Skeletal muscle satellite cell (primary cell): Measurements from ENCODE around the gene STXBP3.

Experiments
- H3K27me3 ChIP-seq: 2 replicates; pipeline ENCODE4 v1.7.0; 2013; ENCODE audit warnings: low read length; ENCODE audit not compliant: control insufficient read depth, insufficient read depth
- H3K36me3 ChIP-seq: 2 replicates; pipeline ENCODE4 v1.7.0; 2013; ENCODE audit warnings: mild to moderate bottlenecking, control low read depth, low read length; ENCODE audit not compliant: insufficient read depth
- H3K4me1 ChIP-seq: 2 replicates; pipeline ENCODE4 v1.7.0; 2013; ENCODE audit warnings: low read length; ENCODE audit not compliant: control insufficient read depth, insufficient read depth
- H3K4me2 ChIP-seq: 2 replicates; pipeline ENCODE4 v1.7.0; 2013; ENCODE audit warnings: mild to moderate bottlenecking, low read length
- H3K4me3 ChIP-seq: 2 replicates; pipeline ENCODE4 v1.7.0; 2013; ENCODE audit warnings: low read length
- H3K9ac ChIP-seq: 2 replicates; pipeline ENCODE4 v1.7.0; 2013; ENCODE audit warnings: mild to moderate bottlenecking, low read depth, low read length, moderate library complexity
- H3K9me3 ChIP-seq: replicated peaks from 2 replicates; pipeline ENCODE4 v1.7.0; 2013; ENCODE audit warnings: mild to moderate bottlenecking, control low read depth, low read length

STXBP3 gene

GRCh38 chr1:108828074-108828961 lies 81.8 kb downstream of the STXBP3 start:
- peak overlapping the region; percentile 70 for H3K9ac ChIP-seq
- H3K4me3 ChIP-seq, result no peak overlapping the region

GRCh38 chr1:108829498-108829916 lies 83.0 kb downstream of the STXBP3 start:
- H3K4me1 ChIP-seq, result peaks cover 44% of the 10 kb centered on the region
- H3K9ac ChIP-seq, result peak overlapping the region; percentile 71
- no peaks in the 10 kb centered on the region for H3K27me3 ChIP-seq
- H3K36me3 ChIP-seq, result no peaks in the 10 kb centered on the region
- peak overlapping the region; percentile 50 for H3K4me3 ChIP-seq
- H3K4me2 ChIP-seq, result peak overlapping the region; percentile 75
- no peaks in the 10 kb centered on the region for H3K9me3 ChIP-seq

More at GRCh38 chr1:108828074-108828961, 81.8 kb downstream of the STXBP3 start:
- no peaks in the 10 kb centered on the region for H3K27me3 ChIP-seq
- peaks cover 44% of the 10 kb centered on the region for H3K4me1 ChIP-seq
- no peaks in the 10 kb centered on the region for H3K36me3 ChIP-seq
- H3K4me2 ChIP-seq, result peak overlapping the region; percentile 71
- no peaks in the 10 kb centered on the region for H3K9me3 ChIP-seq

- H3K36me3 ChIP-seq, result no peaks in the 10 kb centered on the region
- H3K4me3 ChIP-seq, result peak overlapping the region; percentile 50
- peak overlapping the region; percentile 75 for H3K4me2 ChIP-seq
- peak overlapping the region; percentile 83 for H3K9ac ChIP-seq
- H3K4me1 ChIP-seq, result peaks cover 44% of the 10 kb centered on the region
- H3K27me3 ChIP-seq, result no peaks in the 10 kb centered on the region
- no peaks in the 10 kb centered on the region for H3K9me3 ChIP-seq
Measured at GRCh38 chr1:108830119-108831008, 83.9 kb downstream of the STXBP3 start.

- Histone ChIP-seq H3K36me3 (no peaks in the 10 kb centered on the region), H3K27me3 (no peaks in the 10 kb centered on the region), H3K4me2 (peak overlapping the region; percentile 75), H3K9me3 (no peaks in the 10 kb centered on the region), H3K9ac (peak overlapping the region; percentile 83), H3K4me3 (peak overlapping the region; percentile 50), H3K4me1 (peaks cover 44% of the 10 kb centered on the region)
Measured at GRCh38 chr1:108831225-108831624, 84.8 kb downstream of the STXBP3 start.

- Histone ChIP-seq H3K4me1 (peaks cover 42% of the 10 kb centered on the region), H3K4me3 (no peak overlapping the region), H3K9ac (no peak overlapping the region), H3K9me3 (no peaks in the 10 kb centered on the region), H3K4me2 (no peak overlapping the region), H3K36me3 (no peaks in the 10 kb centered on the region), H3K27me3 (no peaks in the 10 kb centered on the region)
Measured at GRCh38 chr1:108832929-108833328, 86.5 kb downstream of the STXBP3 start.

- H3K9ac ChIP-seq, result no peak overlapping the region
- H3K4me3 ChIP-seq, result no peak overlapping the region
- no peaks in the 10 kb centered on the region for H3K9me3 ChIP-seq
- H3K27me3 ChIP-seq, result no peaks in the 10 kb centered on the region
- no peaks in the 10 kb centered on the region for H3K36me3 ChIP-seq
- H3K4me2 ChIP-seq, result no peak overlapping the region
- H3K4me1 ChIP-seq, result no peaks in the 10 kb centered on the region
Measured at GRCh38 chr1:108841703-108842102, 95.2 kb downstream of the STXBP3 start.

- Histone ChIP-seq H3K4me2 (no peak overlapping the region), H3K9me3 (no peaks in the 10 kb centered on the region), H3K9ac (no peak overlapping the region), H3K36me3 (no peaks in the 10 kb centered on the region), H3K4me1 (no peaks in the 10 kb centered on the region), H3K27me3 (no peaks in the 10 kb centered on the region), H3K4me3 (no peak overlapping the region)
Measured at GRCh38 chr1:108842525-108843181, 96.2 kb downstream of the STXBP3 start.

- Histone ChIP-seq H3K4me1 (no peaks in the 10 kb centered on the region), H3K4me3 (no peak overlapping the region), H3K9me3 (no peaks in the 10 kb centered on the region), H3K9ac (no peak overlapping the region), H3K4me2 (no peak overlapping the region), H3K36me3 (no peaks in the 10 kb centered on the region), H3K27me3 (no peaks in the 10 kb centered on the region)
Measured at GRCh38 chr1:108843390-108844137, 97.1 kb downstream of the STXBP3 start.

GRCh38 chr1:108845446-108845845 lies 99.0 kb downstream of the STXBP3 start:
- H3K9ac ChIP-seq, result no peak overlapping the region
- H3K4me2 ChIP-seq, result no peak overlapping the region
- no peaks in the 10 kb centered on the region for H3K27me3 ChIP-seq
- H3K36me3 ChIP-seq, result no peaks in the 10 kb centered on the region
- H3K9me3 ChIP-seq, result no peaks in the 10 kb centered on the region
- H3K4me1 ChIP-seq, result no peaks in the 10 kb centered on the region
- H3K4me3 ChIP-seq, result no peak overlapping the region

- no peaks in the 10 kb centered on the region for H3K9me3 ChIP-seq
- no peaks in the 10 kb centered on the region for H3K4me1 ChIP-seq
- H3K36me3 ChIP-seq, result no peaks in the 10 kb centered on the region
- H3K27me3 ChIP-seq, result no peaks in the 10 kb centered on the region
- H3K4me2 ChIP-seq, result no peak overlapping the region
- H3K9ac ChIP-seq, result no peak overlapping the region
- H3K4me3 ChIP-seq, result no peak overlapping the region
Measured at GRCh38 chr1:108845991-108846390, 99.5 kb downstream of the STXBP3 start.
